NCI-H146 treated with DMSO at 0.1 percent for 48 hours (cell line): ENCODE results near the gene CALM1.

Experiments used
- DNase-seq: peaks from one replicate; lab custom pipeline; 2025; ENCODE audit not compliant: unreplicated experiment; lab: John Stamatoyannopoulos, UW

Gene CALM1

DNA sequence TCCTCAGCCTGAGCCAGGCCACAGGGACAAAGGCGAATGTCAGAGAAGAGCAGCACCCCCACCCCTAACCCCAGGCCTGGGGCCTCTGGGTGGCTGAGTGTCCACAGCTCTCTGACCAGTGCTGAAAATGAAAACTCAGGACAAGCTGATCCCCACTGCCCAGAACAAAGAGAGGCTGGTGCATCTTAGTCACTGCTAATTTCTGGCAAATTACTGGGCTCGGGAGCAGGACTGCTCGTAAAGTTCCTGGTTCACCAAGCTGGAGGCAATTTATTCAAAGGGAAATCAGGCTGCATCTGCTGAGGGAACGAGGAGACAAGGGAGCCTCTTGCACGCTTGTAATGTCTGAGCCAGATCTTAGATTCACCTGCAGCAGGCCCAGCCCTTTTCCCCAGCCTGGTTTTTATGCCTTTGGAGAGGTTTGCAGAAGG is 43.2 kb downstream of the CALM1 start:
- DNase-seq = peak; percentile 35

DNA sequence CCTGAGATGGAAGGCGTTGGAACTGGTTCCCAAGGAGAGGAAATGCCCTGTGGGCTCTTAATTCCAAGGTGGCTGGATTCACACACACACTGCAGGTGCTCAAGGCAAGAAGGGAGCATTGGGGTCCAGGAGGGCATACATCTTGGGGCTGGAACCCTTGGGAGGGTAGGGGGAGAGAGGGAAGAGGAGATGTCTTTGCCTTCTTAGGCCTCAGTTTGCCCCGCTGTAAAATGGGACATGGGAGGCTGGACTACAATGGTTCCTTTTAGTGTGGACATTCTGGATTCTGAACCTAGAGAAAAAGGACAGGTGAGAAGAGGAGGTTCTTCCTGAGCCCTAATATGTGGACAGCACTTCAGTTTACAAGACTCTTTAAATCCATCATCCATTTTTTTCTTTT is 43.8 kb downstream of the CALM1 start:
- no peak for DNase-seq

DNA sequence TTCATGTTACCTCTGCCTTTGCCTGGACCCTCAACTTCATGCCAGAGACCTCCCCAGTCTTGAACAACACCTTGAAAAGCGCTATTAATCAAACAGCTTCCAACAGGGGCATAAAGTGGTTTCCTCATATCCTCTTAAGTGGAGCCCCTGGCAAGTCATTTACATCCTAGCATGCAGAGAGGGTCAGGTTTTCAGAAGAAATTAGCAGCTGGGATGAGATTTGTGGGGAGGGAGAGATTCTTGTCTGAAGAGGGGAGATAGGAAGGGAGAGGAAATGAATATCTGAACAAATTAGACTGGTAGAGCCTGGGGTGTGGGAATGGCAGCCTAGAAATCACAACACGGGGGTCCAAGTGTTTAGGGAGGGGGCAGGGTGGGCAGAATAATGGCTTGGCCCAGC is 45.6 kb downstream of the CALM1 start:
- DNase-seq = no peak

DNA sequence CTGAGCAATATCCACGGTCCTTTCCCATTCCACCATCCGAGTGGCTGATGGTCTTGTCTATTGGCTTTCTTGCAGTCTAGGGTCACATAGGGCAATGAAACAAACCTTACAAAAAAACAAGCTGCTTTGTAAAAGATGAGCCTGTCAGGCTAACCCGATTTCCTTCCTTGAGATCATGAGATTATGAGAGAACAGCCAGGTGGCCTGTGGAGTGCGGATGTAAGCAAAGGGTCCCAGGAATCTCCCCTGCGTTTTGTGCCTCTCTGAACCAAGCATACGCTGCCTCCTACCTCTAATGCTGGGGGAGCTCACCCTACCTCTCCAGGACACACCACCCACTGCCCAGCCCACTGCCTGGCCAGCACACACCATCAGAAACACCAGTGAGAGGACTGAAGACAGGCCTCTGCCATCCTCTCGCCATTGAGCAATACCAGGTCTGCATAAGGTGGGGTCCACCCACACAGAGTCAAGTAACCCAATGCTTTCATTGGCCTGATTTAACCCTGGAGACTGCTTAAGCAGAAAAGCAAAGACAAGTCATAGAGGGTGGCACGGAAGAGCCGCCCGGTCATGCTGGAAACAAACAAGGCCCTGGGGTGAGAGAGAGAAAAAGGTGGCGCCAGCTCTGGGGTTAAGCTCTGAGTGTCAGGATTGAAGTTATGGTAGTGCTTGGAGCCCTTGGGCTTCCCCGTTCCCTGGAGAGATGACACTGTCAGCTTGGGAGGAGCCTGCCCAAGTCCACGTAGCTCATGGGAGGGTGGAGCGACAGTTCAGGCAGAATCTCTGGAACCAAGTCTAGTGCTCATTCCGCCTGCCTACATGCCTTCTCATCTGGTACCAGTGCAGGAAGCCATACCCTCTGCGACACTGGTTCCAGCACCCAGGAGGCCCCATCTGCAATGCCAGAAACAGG is 46.6 kb downstream of the CALM1 start:
- DNase-seq = no peak

DNA sequence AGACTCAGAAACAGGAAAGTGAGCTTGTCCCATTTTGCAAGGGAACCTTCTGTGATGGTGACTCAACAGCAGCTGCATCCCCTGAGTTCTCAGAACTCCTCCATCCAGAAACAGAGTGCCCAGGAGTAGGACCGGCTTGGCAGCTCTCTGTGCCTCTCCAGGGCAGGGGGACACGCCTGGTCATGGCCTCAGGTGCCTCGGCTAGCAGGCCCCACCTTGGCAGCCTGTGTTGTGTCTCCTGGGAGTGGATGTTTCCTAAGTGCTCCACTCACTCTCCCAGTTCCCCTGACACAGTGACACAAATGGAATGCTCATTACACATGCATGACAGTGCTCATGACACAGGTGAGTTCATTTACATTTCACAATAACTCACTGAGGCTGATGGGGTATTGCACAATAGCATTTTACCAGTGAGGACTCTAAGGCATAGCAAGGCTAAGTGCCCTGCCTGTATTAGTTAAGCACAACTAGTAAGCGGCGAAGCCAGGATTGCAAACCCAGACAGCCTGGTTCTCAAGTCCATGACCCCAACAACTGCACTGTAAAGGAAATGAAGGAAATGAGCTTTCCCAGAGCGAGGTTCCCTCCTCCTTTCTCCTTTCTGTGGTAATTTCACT is 47.4 kb downstream of the CALM1 start:
- DNase-seq = no peak

DNA sequence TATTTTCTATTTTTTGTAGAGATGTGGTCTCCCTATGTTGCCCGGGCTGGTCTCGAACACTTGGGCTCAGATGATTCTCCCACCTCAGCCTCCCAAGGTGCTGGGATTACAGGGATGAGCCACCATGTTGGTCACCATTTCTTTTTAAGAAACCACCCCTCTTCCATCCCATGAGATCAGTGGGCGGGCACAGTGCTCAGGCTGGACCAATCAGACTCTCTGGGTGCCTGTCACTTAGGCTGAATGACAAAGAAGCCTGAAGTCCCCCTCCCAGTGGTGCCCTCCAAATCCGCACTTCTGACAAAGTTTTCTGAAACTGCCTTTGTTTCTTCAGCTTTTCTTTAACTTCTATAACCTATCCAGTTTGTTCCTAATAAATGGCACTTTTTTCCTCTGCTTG is 48.2 kb downstream of the CALM1 start:
- no peak for DNase-seq

DNA sequence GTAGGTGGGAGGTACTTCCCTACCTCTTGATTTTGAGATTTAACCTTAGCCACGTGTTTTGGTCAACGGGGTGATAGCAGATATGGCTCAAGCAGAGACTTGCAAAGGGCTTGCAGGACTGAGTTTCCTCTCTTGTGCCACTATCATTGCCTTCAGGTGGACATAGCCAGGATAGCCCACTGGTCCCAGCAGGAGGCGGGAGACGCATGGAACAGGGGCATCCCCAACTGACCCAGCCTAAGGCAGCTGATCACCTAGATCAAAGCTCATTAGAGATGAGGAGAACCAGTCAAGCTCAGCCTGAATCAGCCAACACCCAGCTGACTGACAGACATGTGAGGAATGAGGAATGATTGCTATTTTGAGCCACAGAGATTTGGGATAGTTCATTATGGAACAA is 49.6 kb downstream of the CALM1 start:
- DNase-seq = no peak

DNA sequence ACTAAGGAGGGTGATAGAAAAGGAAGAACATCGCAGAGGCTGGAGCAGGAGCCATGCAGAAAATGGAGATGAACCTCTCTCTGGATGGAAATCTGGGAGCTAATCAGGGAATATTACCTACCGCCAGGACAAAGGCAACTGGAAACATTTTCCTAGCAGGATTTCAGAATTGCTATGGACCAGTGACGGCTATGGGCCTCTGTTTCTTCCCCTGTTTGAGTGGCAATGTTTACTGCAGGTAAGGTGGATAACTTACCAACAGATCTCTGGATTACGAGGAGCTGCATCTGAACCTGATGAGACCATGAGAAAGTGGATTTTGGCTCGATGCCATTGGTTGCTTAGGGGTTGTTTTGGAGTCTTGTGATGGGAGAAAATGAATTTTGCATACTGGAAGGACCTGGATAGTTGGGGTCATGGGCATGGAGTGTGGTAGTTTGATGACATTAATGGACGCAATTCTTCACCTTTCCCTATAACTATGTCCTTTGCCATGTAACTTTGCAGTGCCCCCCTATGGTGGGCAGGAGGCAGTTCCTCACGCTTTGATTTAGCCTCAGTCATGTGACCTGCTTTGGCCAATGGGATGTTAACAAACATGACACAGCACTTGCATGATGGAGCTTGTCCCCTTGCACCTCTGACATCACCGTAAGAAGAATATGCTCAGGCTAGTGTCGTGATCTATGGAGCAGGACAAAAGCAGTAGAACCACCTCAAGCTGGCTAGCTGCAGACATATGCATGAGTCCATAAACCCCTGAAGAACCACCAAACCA is 51.1 kb downstream of the CALM1 start:
- DNase-seq = no peak

DNA sequence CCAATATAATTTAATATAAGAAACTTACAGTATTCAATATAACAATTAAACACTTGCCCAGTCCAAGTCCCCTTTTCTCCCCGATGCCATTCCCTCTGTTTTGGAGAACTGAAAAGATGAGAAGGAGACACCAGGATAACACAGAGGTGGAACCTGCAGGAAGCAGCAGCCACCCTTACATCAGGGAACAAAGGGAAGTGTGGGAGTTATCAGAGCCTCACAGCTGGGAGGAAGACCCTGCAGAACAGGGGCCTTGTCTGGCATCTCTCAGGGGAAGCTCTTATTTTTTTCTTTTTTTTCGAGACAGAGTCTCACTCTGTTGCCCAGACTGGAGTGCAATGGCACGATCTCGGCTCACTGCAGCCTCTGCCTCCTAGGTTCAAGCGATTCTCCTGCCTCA is 52.6 kb downstream of the CALM1 start:
- DNase-seq = no peak

DNA sequence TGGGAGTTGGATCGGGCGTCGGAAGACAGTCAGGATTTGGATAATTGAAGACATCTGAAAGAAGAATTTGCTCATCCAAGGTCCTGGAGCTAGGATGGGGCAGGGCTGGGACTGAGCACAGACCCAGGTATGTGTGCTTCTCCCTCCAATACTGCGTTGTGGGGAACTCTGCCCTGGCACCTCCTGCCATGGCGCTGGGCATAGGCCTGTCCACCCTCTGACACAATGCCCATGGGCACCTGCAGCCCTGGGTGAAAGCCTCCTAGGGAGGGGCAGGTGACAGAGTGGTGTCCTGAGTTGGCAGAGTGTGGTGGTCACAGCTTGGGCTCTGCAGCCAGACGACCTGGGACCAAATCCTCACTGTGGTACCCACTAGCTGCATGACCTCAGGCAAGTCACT is 53.3 kb downstream of the CALM1 start:
- no peak for DNase-seq

DNA sequence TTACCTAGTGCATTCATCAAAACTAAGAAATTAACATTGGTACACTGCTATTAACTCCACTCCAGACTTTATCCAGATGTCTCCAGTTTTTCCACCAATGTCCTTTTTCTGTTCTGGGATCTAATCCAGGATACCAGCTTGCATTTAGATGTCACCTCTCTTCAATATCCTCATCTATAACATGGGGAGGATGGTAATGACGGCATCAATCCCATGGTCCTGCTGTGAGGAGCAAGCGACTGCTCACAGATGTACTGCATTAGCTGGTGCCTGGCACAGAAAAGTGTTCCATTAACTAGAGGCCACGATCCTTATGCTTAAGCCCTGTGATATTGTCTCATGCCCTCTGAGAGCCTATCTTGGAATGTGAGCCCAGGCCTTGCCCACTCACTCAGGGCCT is 53.8 kb downstream of the CALM1 start:
- DNase-seq = no peak

DNA sequence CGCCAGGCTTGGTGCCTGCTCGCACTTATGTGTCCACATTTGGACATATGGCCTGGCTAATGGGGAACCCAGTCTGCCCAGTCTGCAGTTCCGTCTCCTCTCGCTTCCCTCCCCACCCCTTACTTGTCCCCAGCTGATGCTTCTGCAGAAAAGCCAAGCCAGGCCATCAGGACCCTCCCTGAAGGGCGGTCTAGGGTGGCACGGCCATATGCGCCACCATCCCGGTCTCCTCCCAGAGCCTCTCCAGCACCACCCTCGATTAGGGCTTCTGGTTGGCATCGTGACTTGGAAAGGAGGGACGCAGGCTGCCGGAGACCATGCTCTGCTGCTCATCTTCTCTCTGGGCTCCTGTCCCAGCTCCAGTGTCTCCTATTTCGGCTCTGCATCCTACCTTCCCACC is 54.6 kb downstream of the CALM1 start:
- no peak for DNase-seq

DNA sequence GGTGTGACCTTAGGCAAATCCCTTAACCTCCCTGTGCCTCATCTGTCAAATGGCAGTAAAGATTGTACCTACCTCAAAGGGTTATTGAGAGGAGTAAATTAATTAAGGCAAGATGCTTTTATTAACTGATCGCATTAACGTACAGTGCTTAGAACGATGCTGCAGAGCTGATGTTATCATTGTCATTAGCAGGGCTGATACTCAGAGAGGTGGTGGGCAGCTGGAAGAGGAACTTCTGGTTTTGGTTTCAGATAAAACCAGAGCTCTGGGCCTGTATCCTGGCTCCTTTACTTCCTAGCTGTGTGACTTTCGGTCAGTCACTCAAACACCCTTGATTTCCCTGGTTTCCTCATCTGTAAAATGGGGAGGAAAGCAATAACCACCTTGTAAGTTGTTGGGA is 55.1 kb downstream of the CALM1 start:
- DNase-seq = no peak

DNA sequence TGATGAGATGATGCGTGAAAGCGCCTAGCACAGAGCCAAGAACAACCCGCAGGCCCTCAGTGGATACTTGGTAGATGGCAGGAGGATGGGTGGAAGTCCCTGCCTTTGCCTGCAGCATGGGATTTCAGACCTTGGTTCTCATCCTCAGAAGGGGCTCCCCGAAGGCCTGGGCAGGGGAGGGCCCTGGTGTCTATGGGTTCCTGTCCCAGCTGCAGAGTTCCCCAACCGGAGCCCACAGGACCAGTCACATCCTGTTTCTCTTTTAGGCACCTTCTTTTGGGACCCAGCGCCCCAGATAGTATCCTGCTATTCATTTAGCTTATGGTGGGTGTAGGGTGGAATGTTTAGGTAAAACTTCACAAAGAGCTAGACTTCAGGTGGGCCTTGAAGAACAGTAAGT is 55.5 kb downstream of the CALM1 start:
- no peak for DNase-seq

DNA sequence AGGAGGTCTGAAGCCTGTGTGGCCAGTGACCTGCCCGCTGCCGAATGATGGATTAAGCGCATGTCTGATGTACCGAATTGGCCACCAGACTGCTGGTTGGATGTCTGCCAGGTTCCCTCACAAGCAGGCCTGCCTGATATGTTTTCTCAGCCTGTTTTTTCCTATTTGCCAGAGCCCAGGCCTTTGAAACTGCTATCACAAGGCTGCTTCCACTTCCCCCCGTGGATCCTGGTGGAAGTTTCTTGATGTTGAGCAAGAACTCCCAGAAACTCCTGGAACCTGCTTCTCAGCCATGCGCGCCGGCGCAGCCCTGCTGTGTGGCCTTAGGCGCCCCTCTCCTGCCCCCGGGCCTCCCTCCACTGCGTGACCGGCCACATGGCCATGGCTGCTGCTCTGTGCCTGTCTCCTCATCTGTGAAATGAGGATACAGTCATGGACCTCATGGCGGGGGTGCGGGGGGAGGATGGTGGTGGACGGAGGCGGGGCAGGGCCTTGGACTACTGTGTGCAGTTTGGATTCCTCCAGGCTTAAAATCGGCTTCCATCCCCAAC is 56.6 kb downstream of the CALM1 start:
- no peak for DNase-seq

DNA sequence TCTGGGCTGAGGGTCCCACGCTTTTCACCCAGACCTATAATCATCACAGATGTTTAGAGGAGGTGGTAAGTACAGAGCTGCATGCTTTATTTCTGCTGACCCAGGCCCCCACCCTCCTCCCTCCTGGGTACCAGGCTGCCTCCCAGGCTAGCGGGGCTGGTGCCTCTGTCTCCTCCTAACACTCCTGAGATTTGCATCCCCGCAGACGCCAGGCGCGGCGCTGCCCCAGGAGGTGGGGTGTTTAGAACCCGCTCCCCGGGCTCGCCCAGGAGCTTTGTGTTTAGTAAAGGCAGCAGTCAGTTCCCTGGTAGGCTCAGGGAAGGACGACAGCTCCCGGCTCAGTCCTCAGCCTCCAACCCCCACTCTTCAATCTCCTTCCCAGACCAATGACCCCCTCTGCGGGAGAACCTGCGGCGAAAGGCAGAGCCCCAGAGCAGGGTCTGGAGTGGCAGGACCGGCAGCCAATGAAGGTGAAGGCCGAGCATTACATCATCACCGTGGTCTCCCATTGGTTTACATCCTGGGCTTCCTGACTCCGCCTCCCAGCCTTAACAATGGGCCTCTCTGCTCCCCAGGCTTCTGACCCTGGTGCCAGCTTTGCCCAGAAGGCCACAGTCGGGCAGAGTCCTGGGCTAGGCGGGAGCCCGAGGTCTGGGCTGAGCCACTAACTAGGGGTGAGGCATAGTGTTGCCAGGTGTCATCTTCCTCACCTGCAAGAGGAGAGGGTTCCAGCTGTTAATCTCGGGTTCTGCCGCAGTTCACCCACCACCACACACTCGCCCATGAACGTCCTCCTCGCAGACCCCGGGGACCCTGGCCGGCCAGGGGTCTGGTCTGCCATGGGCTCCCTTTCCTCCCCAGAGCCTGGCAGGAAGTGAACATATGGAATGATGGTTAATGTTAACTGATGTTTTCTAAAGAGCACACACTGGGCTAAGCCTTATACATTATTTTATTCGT is 57.5 kb downstream of the CALM1 start:
- no peak for DNase-seq

DNA sequence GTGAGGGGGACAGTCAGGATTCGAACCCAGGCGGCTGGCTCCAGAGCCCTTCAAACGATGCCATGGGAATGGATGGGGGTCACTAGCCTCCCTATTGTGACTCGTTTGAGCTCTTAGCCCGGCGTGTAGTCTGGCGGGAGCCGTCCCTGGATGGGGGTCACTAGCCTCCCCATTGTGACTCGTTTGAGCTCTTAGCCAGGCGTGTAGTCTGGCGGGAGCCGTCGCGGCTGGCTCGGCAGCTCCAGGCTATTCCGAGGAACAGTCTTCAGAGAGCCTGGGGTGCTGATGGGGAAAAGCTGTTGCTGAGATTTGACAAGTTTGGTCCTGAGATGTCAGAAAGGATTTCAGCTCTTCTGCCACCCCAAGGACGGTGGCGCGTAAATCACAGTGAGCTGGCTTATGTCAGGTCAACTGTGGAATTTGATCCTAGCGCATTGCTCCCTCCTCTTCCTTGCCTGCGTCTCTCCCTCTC is 58.3 kb downstream of the CALM1 start:
- no peak for DNase-seq

DNA sequence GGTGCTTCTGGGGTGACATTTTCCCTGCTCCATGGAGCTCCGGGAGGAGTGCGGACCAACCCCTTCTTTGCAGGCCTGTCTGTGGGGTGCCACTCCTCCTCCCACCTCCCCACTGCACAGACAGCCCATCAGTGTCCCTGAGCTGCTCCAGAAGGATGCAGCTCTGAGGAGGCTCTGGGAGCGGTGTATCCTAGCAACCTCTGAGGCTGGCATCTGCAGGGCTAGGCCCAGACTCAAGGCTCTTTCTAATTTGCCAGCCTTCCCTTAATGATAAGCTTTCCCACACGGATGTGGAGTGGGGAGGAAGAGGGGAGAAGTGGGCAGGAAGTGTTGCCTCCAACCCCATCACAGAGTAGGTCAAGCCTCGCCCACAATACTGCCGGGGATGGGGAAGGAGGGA is 59.7 kb downstream of the CALM1 start:
- DNase-seq = no peak

DNA sequence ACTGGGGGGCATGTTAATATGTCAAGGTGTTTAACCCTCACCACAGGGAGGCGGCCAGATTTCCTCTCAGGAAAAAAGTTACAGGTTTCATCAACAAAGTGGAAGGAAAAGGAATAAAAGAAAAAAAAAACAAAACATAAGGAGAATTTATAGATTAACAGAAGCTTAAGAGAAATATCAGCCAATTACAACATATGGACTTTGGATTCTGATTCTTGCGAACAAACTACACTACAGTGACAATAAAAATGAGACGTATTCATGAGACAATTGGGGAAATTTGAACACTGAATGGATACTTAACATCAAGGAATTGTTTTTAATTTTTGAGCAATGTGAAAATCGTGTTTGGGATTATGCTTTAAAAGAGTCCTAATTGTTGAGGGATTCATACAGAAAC is 60.4 kb downstream of the CALM1 start:
- no peak for DNase-seq
